HCT116 (cell line): ENCODE data around the gene S100A1. TPM values are rescaled to one million over a fixed set of nuclear protein-coding genes. Genes with fewer than 3 reads are reported as not detected.
"Not testable (repeated sequence)": the region's sequence is repeated elsewhere in the genome, so short reads cannot be mapped to it uniquely, and the experiment has no call there.

Experiments
- ATAC-seq: fragments of 200-7000 bp; cut with Tn5 transposase; 2 replicates; pipeline ENCODE4 v1.9.1; 2020; ENCODE audit warnings: mild to moderate bottlenecking, moderate library complexity
- BruUV-seq: library from RNA; stranded (reverse); fragments of 400-500 nt; replicated peaks from 2 replicates; lab custom pipeline; 2021; lab: Mats Ljungman, UMichigan
- CTCF ChIA-PET: fragments of 300-600 bp; sonication (Branson Sonifier 250); formaldehyde crosslinking; loops from one replicate; lab custom pipeline; 2021; ENCODE audit warnings: antibody characterized with exemption; lab: Charles Lee
- POLR2A ChIA-PET: fragments of 300-600, 350-600 bp; sonication (Branson Sonifier 250); formaldehyde crosslinking; loops from one replicate; lab custom pipeline; 2021; ENCODE audit warnings: antibody characterized with exemption; lab: Charles Lee
- RAD21 ChIA-PET, 2 experiments: fragments of 300-600 bp; sonication (Branson Sonifier 250); formaldehyde crosslinking; loops; one replicate each; lab custom pipeline; 2023; ENCODE audit warnings: low total read pairs in 2 of 2; ENCODE audit not compliant: uncharacterized antibody in 2 of 2, unreplicated experiment in 2 of 2, low non-redundant PET in 1 of 2; lab: Charles Lee
- DNase-seq: peaks from one replicate; pipeline ENCODE4 v3.0.0-alpha.2; 2010; ENCODE audit warnings: low read depth, low spot score
- H2AFZ ChIP-seq: fragments of 200-600 bp; shearing (Covaris generic), sonication (generic); 2 replicates; pipeline ENCODE4 v1.6.1; 2017; ENCODE audit warnings: low read depth, mixed run types, mixed read lengths, antibody characterized with exemption, low read length; ENCODE audit not compliant: poor library complexity, severe bottlenecking
- H3K27ac ChIP-seq: 2 replicates; pipeline ENCODE4 v1.5.1; 2012; ENCODE audit warnings: low read depth, low read length
- H3K27me3 ChIP-seq: fragments of 200-600 bp; sonication (generic); 2 replicates; pipeline ENCODE4 v1.6.1; 2016; ENCODE audit warnings: mixed run types, low read length, mixed read lengths; ENCODE audit not compliant: insufficient read depth
- H3K36me3 ChIP-seq, 2 experiments: fragments of 200-500 bp in 1 of 2; fragments of 200-600 bp in 1 of 2; sonication (Bioruptor generic) in 1 of 2; sonication (generic) in 1 of 2; 2 replicates each; pipeline versions ENCODE4 v1.5.1 to v1.6.1; 2014 to 2016; ENCODE audit warnings: low read length in 2 of 2, inconsistent platforms in 1 of 2, mixed read lengths in 1 of 2, mixed run types in 1 of 2; ENCODE audit not compliant: insufficient read depth in 2 of 2, control insufficient read depth in 1 of 2
- H3K4me1 ChIP-seq, 2 experiments: fragments of 200-600 bp in 1 of 2; sonication (generic) in 1 of 2; 2 replicates each; pipeline versions ENCODE4 v1.5.1 to v1.6.1; 2012 to 2017; ENCODE audit warnings: low read length in 2 of 2, inconsistent platforms in 1 of 2, mild to moderate bottlenecking in 1 of 2, mixed read lengths in 1 of 2, mixed run types in 1 of 2, moderate library complexity in 1 of 2; ENCODE audit not compliant: insufficient read depth in 2 of 2, control insufficient read depth in 1 of 2
- H3K4me2 ChIP-seq: fragments of 200-600 bp; sonication (generic); 2 replicates; pipeline ENCODE4 v1.6.1; 2017; ENCODE audit warnings: mixed run types, low read length, mixed read lengths
- H3K4me3 ChIP-seq, 2 experiments: fragments of 200-600 bp in 1 of 2; sonication (generic) in 1 of 2; replicated peaks in 1 of 2; 2 replicates each; pipeline ENCODE4 v1.5.1; 2011 to 2016; ENCODE audit warnings: low read length in 2 of 2, control low read depth in 1 of 2, low read depth in 1 of 2, mild to moderate bottlenecking in 1 of 2, mixed read lengths in 1 of 2, mixed run types in 1 of 2
- H3K79me2 ChIP-seq: fragments of 200-600 bp; sonication (generic); 2 replicates; pipeline ENCODE4 v1.6.1; 2017; ENCODE audit warnings: mild to moderate bottlenecking, mixed run types, low read length, moderate library complexity, mixed read lengths; ENCODE audit not compliant: insufficient read depth
- H3K9ac ChIP-seq: fragments of 200-600 bp; sonication (generic); 2 replicates; pipeline ENCODE4 v1.6.1; 2016; ENCODE audit warnings: low read length, mixed read lengths
- H3K9me2 ChIP-seq: fragments of 200-600 bp; sonication (generic), shearing (Covaris generic); 2 replicates; pipeline ENCODE4 v1.6.1; 2017; ENCODE audit warnings: mixed run types, mild to moderate bottlenecking, moderate library complexity; ENCODE audit not compliant: insufficient read depth
- H3K9me3 ChIP-seq, 2 experiments: fragments of 200-500 bp in 1 of 2; fragments of 200-600 bp in 1 of 2; sonication (Bioruptor generic) in 1 of 2; sonication (generic) in 1 of 2; 2 replicates each; pipeline ENCODE4 v1.6.1; 2014 to 2017; ENCODE audit warnings: low read length in 2 of 2, mixed read lengths in 2 of 2, inconsistent platforms in 1 of 2, low read depth in 1 of 2, mild to moderate bottlenecking in 1 of 2, mixed run types in 1 of 2, moderate library complexity in 1 of 2; ENCODE audit not compliant: control insufficient read depth in 1 of 2, insufficient read depth in 1 of 2
- H4K20me1 ChIP-seq: fragments of 200-600 bp; sonication (generic), shearing (Covaris generic); 2 replicates; pipeline ENCODE4 v1.6.1; 2017; ENCODE audit warnings: mixed run types, mild to moderate bottlenecking, moderate library complexity; ENCODE audit not compliant: insufficient read depth
- ATF3 ChIP-seq: IDR thresholded peaks from 2 replicates; pipeline ENCODE4 v1.6.1; 2012
- CBX3 ChIP-seq: IDR thresholded peaks from 2 replicates; pipeline ENCODE4 v1.6.1; 2012; ENCODE audit warnings: low read depth
- EGR1 ChIP-seq: IDR thresholded peaks from 2 replicates; pipeline ENCODE4 v1.6.1; 2012; ENCODE audit warnings: low read depth
- EZH2 ChIP-seq: fragments of 200-600 bp; sonication (generic); IDR thresholded peaks from 2 replicates; pipeline ENCODE4 v1.6.1; 2017; ENCODE audit warnings: antibody characterized with exemption, mixed run types
- FOSL1 ChIP-seq: IDR thresholded peaks from 2 replicates; pipeline ENCODE4 v1.6.1; 2012; ENCODE audit warnings: low read depth
- JUND ChIP-seq: IDR thresholded peaks from 2 replicates; pipeline ENCODE4 v1.6.1; 2012
- MAX ChIP-seq: IDR thresholded peaks from 2 replicates; pipeline ENCODE4 v1.6.1; 2012
- POLR2A ChIP-seq: IDR thresholded peaks from 2 replicates; pipeline ENCODE4 v1.7.0; 2011; ENCODE audit warnings: borderline replicate concordance; ENCODE audit not compliant: insufficient read depth, insufficient read length; ENCODE audit errors: extremely low read depth
- REST ChIP-seq: IDR thresholded peaks from 2 replicates; pipeline ENCODE4 v1.6.1; 2012; ENCODE audit warnings: low read depth
- TCF7L2 ChIP-seq: IDR thresholded peaks from 2 replicates; pipeline ENCODE4 v1.7.0; 2011; ENCODE audit warnings: borderline replicate concordance, inconsistent platforms; ENCODE audit not compliant: insufficient read depth, insufficient read length; ENCODE audit errors: extremely low read depth
- YY1 ChIP-seq: IDR thresholded peaks from 2 replicates; pipeline ENCODE4 v1.6.1; 2011; ENCODE audit warnings: low read length, low read depth, moderate library complexity, mild to moderate bottlenecking; ENCODE audit not compliant: insufficient replicate concordance; ENCODE audit errors: extremely low read depth
- ZBTB33 ChIP-seq: IDR thresholded peaks from 2 replicates; pipeline ENCODE4 v1.6.1; 2011; ENCODE audit warnings: mild to moderate bottlenecking, low read length, moderate library complexity; ENCODE audit not compliant: insufficient replicate concordance; ENCODE audit errors: extremely low read depth
- ZNF274 ChIP-seq: fragments of 200-500 bp; sonication (Bioruptor generic); IDR thresholded peaks from 2 replicates; pipeline ENCODE4 v1.6.1; 2014; ENCODE audit warnings: mild to moderate bottlenecking, low read depth, low read length, inconsistent platforms
- intact Hi-C: fragments of 100-400 bp; cut with micrococcal nuclease; formaldehyde crosslinking; loops from 2 replicates; pipeline ENCODE4 v1.10.0; 2022
- total RNA-seq: library from RNA; stranded (reverse); gene quantifications from one replicate; pipeline ENCODE4 v1.2.1, GENCODE V29; 2021; ENCODE audit not compliant: unreplicated experiment

The S100A1 gene
- total RNA-seq, 1 experiment from 2014 or later: 0.30 TPM

- no peak for TF ChIP-seq ZBTB33
- no peak for TF ChIP-seq EGR1
- TF ChIP-seq JUND: no peak
- no peak for TF ChIP-seq MAX
- TF ChIP-seq YY1: no peak
- no peak for TF ChIP-seq CBX3
- no peak for TF ChIP-seq REST
- no peak for TF ChIP-seq TCF7L2
- no peak for TF ChIP-seq ZNF274
- TF ChIP-seq EZH2: no peak
- no peak for TF ChIP-seq ATF3
- no peak for TF ChIP-seq FOSL1
- TF ChIP-seq POLR2A: no peak
- BruUV-seq: no TSS peak
- no peak overlapping the region for H2AFZ ChIP-seq
- H3K79me2 ChIP-seq: peaks cover 67% of the 10 kb centered on the region
- no peaks in the 10 kb centered on the region for H3K9me3 ChIP-seq
- peaks cover 62 to 75% of the 10 kb centered on the region in 2 experiments for H3K36me3 ChIP-seq
- no peaks in the 10 kb centered on the region for H3K27me3 ChIP-seq
- ChIA-PET POLR2A (interaction anchor here (1.6 kb wide), 1 partner anchor 33 kb away, joined by 3 read pairs; no protein-coding TSS in a partner anchor), CTCF (no interaction called here), RAD21 (no interaction called here)
- H3K4me1 ChIP-seq: peaks cover 10 to 22% of the 10 kb centered on the region in 2 experiments
- ATAC-seq (no peak), DNase-seq (no peak)
- no peak overlapping the region for H3K4me2 ChIP-seq
- no peak overlapping the region for H3K27ac ChIP-seq
- H3K9me2 ChIP-seq: no peaks in the 10 kb centered on the region
- no peak overlapping the region for H3K9ac ChIP-seq
- no peaks in the 10 kb centered on the region for H4K20me1 ChIP-seq
- H3K4me3 ChIP-seq: no peak overlapping the region
- intact Hi-C loops: no loop called here
Observed at GRCh38 chr1:153667439-153667838, 39.2 kb downstream of the S100A1 start.

- H3K4me3 ChIP-seq, H3K27ac ChIP-seq, H4K20me1 ChIP-seq, H2AFZ ChIP-seq, BruUV-seq, RAD21 ChIA-PET, H3K27me3 ChIP-seq, H3K9ac ChIP-seq, CTCF ChIA-PET, intact Hi-C loops, DNase-seq, H3K9me2 ChIP-seq, ATAC-seq, H3K9me3 ChIP-seq: not testable (repeated sequence)
- Histone ChIP-seq H3K4me1 (peaks cover 10 to 24% of the 10 kb centered on the region in 2 experiments), H3K4me2 (peak overlapping the region; percentile 91; the same call in 1 of the 2 replicates), H3K79me2 (peaks cover 67% of the 10 kb centered on the region), H3K36me3 (peaks cover 51 to 63% of the 10 kb centered on the region in 2 experiments)
- POLR2A ChIA-PET: interaction anchor here (0.7 to 1.6 kb wide), 2 partner anchors 10 to 34 kb away, joined by 3 read pairs; no protein-coding TSS in a partner anchor
Observed at GRCh38 chr1:153668672-153669071, 40.4 kb downstream of the S100A1 start.
